CD4-positive, alpha-beta T cell (primary cell): ENCODE measurements around the gene TENT5C. TPM values are rescaled to one million over a fixed set of nuclear protein-coding genes. Genes with fewer than 3 reads are reported as not detected.

Experiments
- ATAC-seq: fragments of 200-7000 bp; cut with Tn5 transposase; one replicate; pipeline ENCODE4 v1.10.0; 2022; ENCODE audit warnings: mild to moderate bottlenecking; ENCODE audit not compliant: poor library complexity
- CTCF ChIA-PET: fragments of 350-600 bp; sonication (Branson Sonifier 250); formaldehyde crosslinking; loops from one replicate; lab custom pipeline; 2021; ENCODE audit warnings: antibody characterized with exemption, inconsistent platforms; lab: Charles Lee
- POLR2A ChIA-PET: fragments of 350-600 bp; sonication (Branson Sonifier 250); formaldehyde crosslinking; loops from one replicate; lab custom pipeline; 2021; ENCODE audit warnings: antibody characterized with exemption, inconsistent platforms; lab: Charles Lee
- DNase-seq, 14 experiments: peaks; one replicate each; pipeline ENCODE4 v3.0.0-alpha.2; 2013 to 2020; ENCODE audit warnings: mixed read lengths in 2 of 14
- H3K27ac ChIP-seq, 2 donors: one replicate each; pipeline versions ENCODE4 v1.5.1 to v1.7.0; 2013; ENCODE audit warnings: low read length in 2 of 2, low read depth in 1 of 2, mild to moderate bottlenecking in 1 of 2
- H3K27me3 ChIP-seq, 2 experiments: 1 replicate in 1 of 2; 2 replicates in 1 of 2; pipeline versions ENCODE4 v1.6.1 to v1.7.0; 2013; ENCODE audit warnings: low read length in 2 of 2, control low read depth in 1 of 2, mild to moderate bottlenecking in 1 of 2, moderate library complexity in 1 of 2; ENCODE audit not compliant: insufficient read depth in 2 of 2, control insufficient read depth in 1 of 2
- H3K36me3 ChIP-seq: one replicate; pipeline ENCODE4 v1.6.1; 2013; ENCODE audit warnings: low read length, control low read depth; ENCODE audit not compliant: insufficient read depth
- H3K4me1 ChIP-seq: one replicate; pipeline ENCODE4 v1.6.1; 2013; ENCODE audit warnings: low read length, control low read depth; ENCODE audit not compliant: insufficient read depth
- H3K4me3 ChIP-seq: one replicate; pipeline ENCODE4 v1.5.1; 2013; ENCODE audit warnings: mild to moderate bottlenecking, low read length, moderate library complexity
- H3K9me3 ChIP-seq, 2 experiments: 1 replicate in 1 of 2; 2 replicates in 1 of 2; pipeline versions ENCODE4 v1.6.1 to v1.7.0; 2013; ENCODE audit warnings: low read length in 2 of 2, mild to moderate bottlenecking in 2 of 2, control low read depth in 1 of 2, moderate library complexity in 1 of 2; ENCODE audit not compliant: control insufficient read depth in 1 of 2, insufficient read depth in 1 of 2
- H3K27ac Mint-ChIP-seq: one replicate; pipeline ENCODE4 v1.8.0; 2020; ENCODE audit warnings: mixed read lengths
- H3K27me3 Mint-ChIP-seq: one replicate; pipeline ENCODE4 v1.8.0; 2021; ENCODE audit warnings: mixed read lengths
- H3K36me3 Mint-ChIP-seq: one replicate; pipeline ENCODE4 v1.8.0; 2021; ENCODE audit warnings: low read depth, mixed read lengths
- H3K4me1 Mint-ChIP-seq: one replicate; pipeline ENCODE4 v1.8.0; 2021; ENCODE audit warnings: low read depth, mixed read lengths
- H3K4me3 Mint-ChIP-seq: one replicate; pipeline ENCODE4 v1.8.0; 2020; ENCODE audit warnings: mild to moderate bottlenecking, mixed read lengths
- H3K9me3 Mint-ChIP-seq: one replicate; pipeline ENCODE4 v1.8.0; 2020; ENCODE audit warnings: mixed read lengths
- CTCF ChIP-seq: fragments of 200-600 bp; IDR thresholded peaks from one replicate; pipeline ENCODE4 v1.8.0; 2022; ENCODE audit warnings: antibody characterized with exemption, mild to moderate bottlenecking
- intact Hi-C, 2 experiments: fragments of 100-400 bp; cut with DNase I in 1 of 2; cut with micrococcal nuclease in 1 of 2; formaldehyde crosslinking; loops; one replicate each; pipeline versions ENCODE4 v1.15.1 to v1.9.0; 2023 to 2025; cut with DNase I, micrococcal nuclease
- total RNA-seq, 174 experiments: library from RNA in 2 of 174; stranded (reverse) in 2 of 174; gene quantifications; one replicate each; pipeline ENCODE4 v1.2.3 and lab custom pipeline; 2021 to 2026

TENT5C gene
- total RNA-seq, 2 experiments from 2014 or later, result 122 to 123 TPM

DNA sequence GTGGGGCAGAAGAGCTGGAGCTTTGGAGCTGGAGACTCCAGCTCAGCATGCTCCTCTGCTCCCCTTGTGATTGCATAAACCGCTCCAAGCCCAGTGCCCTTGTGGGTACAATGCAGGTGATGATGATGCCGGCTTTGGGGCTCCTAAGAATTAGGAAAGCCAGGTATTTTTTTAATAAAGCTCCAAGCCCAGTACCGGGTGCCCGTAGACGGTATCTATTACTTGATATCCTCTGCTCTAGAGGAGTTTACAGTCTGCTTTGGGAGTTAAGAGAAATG lies 27.2 kb downstream of the TENT5C start:
- Mint-ChIP-seq H3K4me1 (peaks cover 25% of the 10 kb centered on the region), H3K27me3 (peaks cover 12% of the 10 kb centered on the region), H3K27ac (no peak overlapping the region), H3K4me3 (no peak overlapping the region), H3K9me3 (no peaks in the 10 kb centered on the region), H3K36me3 (no peaks in the 10 kb centered on the region)
- ChIA-PET POLR2A (interaction anchor here (1.0 to 1.2 kb wide), 2 partner anchors 22 to 26 kb away, joined by 3 read pairs; no protein-coding TSS in a partner anchor), CTCF (interaction anchor here (1.1 kb wide), 1 partner anchor 41 kb away, joined by 3 read pairs; no protein-coding TSS in a partner anchor)
- Histone ChIP-seq H3K9me3 (no peaks in the 10 kb centered on the region), H3K27me3 (no peaks in the 10 kb centered on the region), H3K27ac (no peak overlapping the region), H3K36me3 (no peaks in the 10 kb centered on the region), H3K4me1 (peaks cover 35% of the 10 kb centered on the region), H3K4me3 (no peak overlapping the region)
- ATAC-seq, result no peak
- TF ChIP-seq CTCF, result no peak
- intact Hi-C loops, result no loop called here
- DNase-seq, result no peak

DNA sequence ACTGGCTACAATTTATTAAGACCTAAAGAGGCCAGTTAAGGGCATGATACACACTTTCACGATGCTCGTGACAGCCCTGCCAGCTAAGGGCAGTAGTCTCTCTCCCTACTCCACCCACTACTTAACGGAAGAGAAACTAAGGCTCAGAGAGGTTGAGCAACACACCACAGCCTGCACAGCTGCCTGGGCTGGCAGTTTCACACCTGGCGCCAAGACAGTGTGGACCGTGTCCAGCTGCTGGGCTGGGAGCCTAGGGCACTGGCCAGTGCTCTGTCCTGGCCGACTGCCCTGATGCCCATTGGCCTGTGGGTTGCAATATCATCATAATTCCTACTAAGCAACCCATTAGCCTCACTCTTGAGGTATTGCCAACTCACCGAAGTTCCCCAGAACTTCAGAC lies 27.6 kb downstream of the TENT5C start:
- ChIA-PET POLR2A (interaction anchor here (1.0 to 1.2 kb wide), 2 partner anchors 22 to 25 kb away, joined by 3 read pairs; no protein-coding TSS in a partner anchor), CTCF (interaction anchor here (1.1 kb wide), 1 partner anchor 41 kb away, joined by 3 read pairs; no protein-coding TSS in a partner anchor)
- H3K9me3 Mint-ChIP-seq, result no peaks in the 10 kb centered on the region
- peaks cover 12% of the 10 kb centered on the region for H3K27me3 Mint-ChIP-seq
- H3K36me3 Mint-ChIP-seq, result no peaks in the 10 kb centered on the region
- no peak for ATAC-seq
- Histone ChIP-seq H3K4me1 (peaks cover 35% of the 10 kb centered on the region), H3K27ac (no peak overlapping the region), H3K27me3 (no peaks in the 10 kb centered on the region), H3K9me3 (no peaks in the 10 kb centered on the region), H3K36me3 (no peaks in the 10 kb centered on the region), H3K4me3 (no peak overlapping the region)
- intact Hi-C loops, result no loop called here
- DNase-seq, result no peak
- no peak overlapping the region for H3K27ac Mint-ChIP-seq
- no peak for TF ChIP-seq CTCF
- H3K4me1 Mint-ChIP-seq, result peaks cover 25% of the 10 kb centered on the region
- H3K4me3 Mint-ChIP-seq, result no peak overlapping the region

DNA sequence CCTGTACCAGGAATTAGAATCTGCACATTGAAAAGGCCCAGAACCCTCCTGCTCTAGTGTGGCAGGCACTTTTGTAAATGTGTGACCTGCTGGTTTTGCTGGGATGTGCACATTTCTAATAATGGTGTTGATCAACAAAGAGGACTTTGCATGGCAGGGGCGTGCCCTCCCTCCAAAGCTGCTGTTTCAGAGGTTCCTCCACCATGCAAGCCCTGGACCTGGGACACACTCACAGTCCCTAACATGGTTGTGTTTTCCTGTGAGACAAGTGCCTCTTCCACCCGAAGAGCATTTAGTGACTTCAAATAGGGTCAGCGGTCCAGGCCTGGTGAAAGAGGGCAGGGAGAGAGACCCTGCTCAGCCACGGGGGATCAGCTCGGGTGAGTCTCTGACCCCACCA lies 28.1 kb downstream of the TENT5C start:
- no peaks in the 10 kb centered on the region for H3K27me3 ChIP-seq
- ChIA-PET CTCF (interaction anchor here (1.1 kb wide), 1 partner anchor 41 kb away, joined by 3 read pairs; no protein-coding TSS in a partner anchor), POLR2A (no interaction called here)
- H3K9me3 ChIP-seq, result no peaks in the 10 kb centered on the region
- Mint-ChIP-seq H3K9me3 (no peaks in the 10 kb centered on the region), H3K27ac (no peak overlapping the region), H3K4me3 (no peak overlapping the region), H3K36me3 (no peaks in the 10 kb centered on the region), H3K4me1 (peaks cover 25% of the 10 kb centered on the region), H3K27me3 (peaks cover 12% of the 10 kb centered on the region)
- H3K4me3 ChIP-seq, result no peak overlapping the region
- peaks cover 35% of the 10 kb centered on the region for H3K4me1 ChIP-seq
- H3K27ac ChIP-seq, result no peak overlapping the region
- intact Hi-C loops, result no loop called here
- no peaks in the 10 kb centered on the region for H3K36me3 ChIP-seq
- no peak for ATAC-seq
- DNase-seq, result no peak
- no peak for TF ChIP-seq CTCF
